ENCODE measurements around the gene CLDN20.
"Not testable (repeated sequence)": the region's sequence is repeated elsewhere in the genome, so short reads cannot be mapped to it uniquely, and the experiment has no call there.

The CLDN20 gene

GRCh38 chr6:155230975-155231374, 32.8 kb upstream of the CLDN20 start:
- not testable (repeated sequence) for H3K4me2 ChIP-seq (ENCODE audit: low read length); H2AFZ ChIP-seq (ENCODE audit: insufficient read depth, low read length, poor library complexity); H3K79me1 ChIP-seq (ENCODE audit: low read length); H3K9ac ChIP-seq (ENCODE audit: low read length); H3K4me1 ChIP-seq (ENCODE audit: control insufficient read depth in 1 of 2, insufficient read depth in 2 of 2, low read length in 2 of 2); H3K79me2 ChIP-seq (ENCODE audit: control insufficient read depth, insufficient read depth, low read length, poor library complexity); H3K36me3 ChIP-seq (ENCODE audit: control insufficient read depth in 1 of 2, insufficient read depth in 2 of 2, low read length in 2 of 2); H3K18ac ChIP-seq (ENCODE audit: low read length); H3K4ac ChIP-seq (ENCODE audit: low read depth, low read length); H4K91ac ChIP-seq (ENCODE audit: low read depth, low read length); H4K8ac ChIP-seq (ENCODE audit: low read depth, low read length); H2AK5ac ChIP-seq (ENCODE audit: low read length); H3K4me3 ChIP-seq (ENCODE audit: low read depth, low read length); H3K27ac ChIP-seq (ENCODE audit: low read depth, low read length); H3K27me3 ChIP-seq (ENCODE audit: insufficient read depth, low read length); DNase-seq; H2BK120ac ChIP-seq (ENCODE audit: insufficient read depth, low read length, poor library complexity); H3K14ac ChIP-seq (ENCODE audit: low read length); H2BK5ac ChIP-seq (ENCODE audit: low read depth, low read length, poor library complexity); H2BK12ac ChIP-seq (ENCODE audit: low read length); H4K12ac ChIP-seq (ENCODE audit: low read depth, low read length); H3K23ac ChIP-seq (ENCODE audit: low read length); H3K9me3 ChIP-seq (ENCODE audit: insufficient read depth, low read depth, low read length)
- no CpG with 5 or more reads among the region's 4 CpGs for WGBS (ENCODE audit: extremely low coverage, insufficient coverage, insufficient read length)

- H3K18ac ChIP-seq (ENCODE audit: low read length), result no peak overlapping the region
- H4K91ac ChIP-seq (ENCODE audit: low read depth, low read length), result no peak overlapping the region
- H4K8ac ChIP-seq (ENCODE audit: low read depth, low read length), result no peak overlapping the region
- no peaks in the 10 kb centered on the region for H3K4me1 ChIP-seq (ENCODE audit: control insufficient read depth in 1 of 2, insufficient read depth in 2 of 2, low read length in 2 of 2)
- H2AK5ac ChIP-seq (ENCODE audit: low read length), result no peak overlapping the region
- no peak overlapping the region for H2BK12ac ChIP-seq (ENCODE audit: low read length)
- H3K4ac ChIP-seq (ENCODE audit: low read depth, low read length), result no peak overlapping the region
- H3K14ac ChIP-seq (ENCODE audit: low read length), result no peak overlapping the region
- no peak overlapping the region for H2BK120ac ChIP-seq (ENCODE audit: insufficient read depth, low read length, poor library complexity)
- no peak overlapping the region for H2AFZ ChIP-seq (ENCODE audit: insufficient read depth, low read length, poor library complexity)
- no peaks in the 10 kb centered on the region for H3K36me3 ChIP-seq (ENCODE audit: control insufficient read depth in 1 of 2, insufficient read depth in 2 of 2, low read length in 2 of 2)
- H3K9ac ChIP-seq (ENCODE audit: low read length), result no peak overlapping the region
- H3K27me3 ChIP-seq (ENCODE audit: insufficient read depth, low read length), result no peaks in the 10 kb centered on the region
- no CpG with 5 or more reads among the region's 6 CpGs for WGBS (ENCODE audit: extremely low coverage, insufficient coverage, insufficient read length)
- H3K79me2 ChIP-seq (ENCODE audit: control insufficient read depth, insufficient read depth, low read length, poor library complexity), result no peaks in the 10 kb centered on the region
- no peaks in the 10 kb centered on the region for H3K79me1 ChIP-seq (ENCODE audit: low read length)
- H3K4me2 ChIP-seq (ENCODE audit: low read length), result no peak overlapping the region
- H3K9me3 ChIP-seq (ENCODE audit: insufficient read depth, low read depth, low read length), result peaks cover 2% of the 10 kb centered on the region
- H4K12ac ChIP-seq (ENCODE audit: low read depth, low read length), result no peak overlapping the region
- H3K4me3 ChIP-seq (ENCODE audit: low read depth, low read length), result no peak overlapping the region
- DNase-seq, result no peak
- H3K23ac ChIP-seq (ENCODE audit: low read length), result no peak overlapping the region
- no peak overlapping the region for H2BK5ac ChIP-seq (ENCODE audit: low read depth, low read length, poor library complexity)
- no peak overlapping the region for H3K27ac ChIP-seq (ENCODE audit: low read depth, low read length)
These were observed 31.0 kb upstream of the CLDN20 start for GRCh38 chr6:155232848-155233247.

GRCh38 chr6:155234167-155234566, 29.6 kb upstream of the CLDN20 start:
- no CpG with 5 or more reads among the region's 4 CpGs for WGBS (ENCODE audit: extremely low coverage, insufficient coverage, insufficient read length)

DNA sequence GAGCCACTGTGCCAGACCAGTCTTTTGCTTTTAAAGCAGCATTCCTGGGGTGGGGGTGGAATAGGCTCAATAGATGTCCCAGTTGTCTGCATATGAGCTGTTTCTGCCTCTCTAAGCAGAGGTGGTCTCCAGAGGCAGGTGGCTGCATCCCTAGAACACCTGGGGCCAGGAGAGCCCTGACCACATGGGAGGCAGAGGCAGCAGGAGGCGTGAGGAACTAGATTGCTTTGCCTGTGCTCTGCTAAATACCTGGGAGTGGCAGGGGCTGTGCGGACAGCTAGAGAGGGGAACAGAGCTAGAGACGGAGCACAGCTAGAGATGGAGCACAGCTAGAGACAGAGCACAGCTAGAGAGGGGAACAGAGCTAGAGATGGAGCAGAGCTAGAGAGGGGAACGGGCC, 29.1 kb upstream of the CLDN20 start:
- Histone ChIP-seq H4K8ac (ENCODE audit: low read depth, low read length) (no peak overlapping the region), H3K14ac (ENCODE audit: low read length) (no peak overlapping the region), H3K4me3 (ENCODE audit: low read depth, low read length) (no peak overlapping the region), H3K79me2 (ENCODE audit: control insufficient read depth, insufficient read depth, low read length, poor library complexity) (no peaks in the 10 kb centered on the region), H2BK12ac (ENCODE audit: low read length) (no peak overlapping the region), H2BK5ac (ENCODE audit: low read depth, low read length, poor library complexity) (no peak overlapping the region), H2BK120ac (ENCODE audit: insufficient read depth, low read length, poor library complexity) (no peak overlapping the region), H3K4me2 (ENCODE audit: low read length) (no peak overlapping the region), H3K79me1 (ENCODE audit: low read length) (no peaks in the 10 kb centered on the region), H3K36me3 (ENCODE audit: control insufficient read depth in 1 of 2, insufficient read depth in 2 of 2, low read length in 2 of 2) (no peaks in the 10 kb centered on the region), H3K9ac (ENCODE audit: low read length) (no peak overlapping the region), H3K18ac (ENCODE audit: low read length) (no peak overlapping the region), H2AFZ (ENCODE audit: insufficient read depth, low read length, poor library complexity) (no peak overlapping the region), H3K27ac (ENCODE audit: low read depth, low read length) (no peak overlapping the region), H3K4ac (ENCODE audit: low read depth, low read length) (no peak overlapping the region), H4K12ac (ENCODE audit: low read depth, low read length) (no peak overlapping the region), H3K4me1 (ENCODE audit: control insufficient read depth in 1 of 2, insufficient read depth in 2 of 2, low read length in 2 of 2) (no peaks in the 10 kb centered on the region), H3K23ac (ENCODE audit: low read length) (no peak overlapping the region), H2AK5ac (ENCODE audit: low read length) (no peak overlapping the region), H3K27me3 (ENCODE audit: insufficient read depth, low read length) (no peaks in the 10 kb centered on the region), H4K91ac (ENCODE audit: low read depth, low read length) (no peak overlapping the region), H3K9me3 (ENCODE audit: insufficient read depth, low read depth, low read length) (peaks cover 5% of the 10 kb centered on the region)
- DNase-seq, result no peak
- WGBS (ENCODE audit: extremely low coverage, insufficient coverage, insufficient read length), result no CpG with 5 or more reads among the region's 4 CpGs

More at GRCh38 chr6:155234167-155234566, 29.6 kb upstream of the CLDN20 start:
- peaks cover 5% of the 10 kb centered on the region for H3K9me3 ChIP-seq (ENCODE audit: insufficient read depth, low read depth, low read length)
- no peak overlapping the region for H2AFZ ChIP-seq (ENCODE audit: insufficient read depth, low read length, poor library complexity)
- no peak overlapping the region for H2BK12ac ChIP-seq (ENCODE audit: low read length)
- no peak overlapping the region for H3K4me2 ChIP-seq (ENCODE audit: low read length)
- H3K14ac ChIP-seq (ENCODE audit: low read length), result no peak overlapping the region
- H3K27me3 ChIP-seq (ENCODE audit: insufficient read depth, low read length), result no peaks in the 10 kb centered on the region
- no peak overlapping the region for H4K91ac ChIP-seq (ENCODE audit: low read depth, low read length)
- no peak overlapping the region for H3K4me3 ChIP-seq (ENCODE audit: low read depth, low read length)
- H3K23ac ChIP-seq (ENCODE audit: low read length), result no peak overlapping the region
- no peak overlapping the region for H4K8ac ChIP-seq (ENCODE audit: low read depth, low read length)
- no peak overlapping the region for H3K4ac ChIP-seq (ENCODE audit: low read depth, low read length)
- H3K79me2 ChIP-seq (ENCODE audit: control insufficient read depth, insufficient read depth, low read length, poor library complexity), result no peaks in the 10 kb centered on the region
- H3K9ac ChIP-seq (ENCODE audit: low read length), result no peak overlapping the region
- no peak for DNase-seq
- H2BK120ac ChIP-seq (ENCODE audit: insufficient read depth, low read length, poor library complexity), result no peak overlapping the region
- H3K79me1 ChIP-seq (ENCODE audit: low read length), result no peaks in the 10 kb centered on the region
- H4K12ac ChIP-seq (ENCODE audit: low read depth, low read length), result no peak overlapping the region
- no peak overlapping the region for H2AK5ac ChIP-seq (ENCODE audit: low read length)
- H3K27ac ChIP-seq (ENCODE audit: low read depth, low read length), result no peak overlapping the region
- H3K4me1 ChIP-seq (ENCODE audit: control insufficient read depth in 1 of 2, insufficient read depth in 2 of 2, low read length in 2 of 2), result no peaks in the 10 kb centered on the region
- H3K18ac ChIP-seq (ENCODE audit: low read length), result no peak overlapping the region
- no peaks in the 10 kb centered on the region for H3K36me3 ChIP-seq (ENCODE audit: control insufficient read depth in 1 of 2, insufficient read depth in 2 of 2, low read length in 2 of 2)
- H2BK5ac ChIP-seq (ENCODE audit: low read depth, low read length, poor library complexity), result no peak overlapping the region

All from trophoblast cell (in vitro differentiated cells and primary cell).